ENCODE results near the gene FGF3. TPM values are rescaled to one million over a fixed set of nuclear protein-coding genes. Genes with fewer than 3 reads are reported as not detected.

The FGF3 gene
- polyA plus RNA-seq, 4 donors, result not detected

DNA sequence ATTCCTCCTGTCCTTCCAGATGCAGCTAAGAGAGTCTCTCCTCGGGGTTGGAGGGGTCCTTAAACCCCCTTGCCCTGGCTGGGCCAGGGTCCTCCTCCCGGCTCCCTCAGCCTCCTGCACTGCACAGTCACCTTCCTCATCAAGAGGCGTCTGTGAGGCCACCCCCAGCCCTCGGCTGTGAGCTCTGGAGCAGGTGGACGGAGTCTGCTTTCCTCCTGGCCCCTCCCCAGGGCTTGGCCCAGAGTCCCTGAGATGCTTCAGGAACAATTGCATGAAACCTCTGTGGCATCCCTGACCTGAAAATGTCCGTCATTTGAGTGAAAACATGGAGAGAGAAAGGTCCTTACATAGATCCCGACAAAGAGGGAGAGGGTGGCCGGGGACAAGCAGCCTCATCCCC lies 6.7 kb upstream of the FGF3 start:
- DNase-seq (ENCODE audit: low read depth in 4 of 4, low spot score in 2 of 4), result no peak

DNA sequence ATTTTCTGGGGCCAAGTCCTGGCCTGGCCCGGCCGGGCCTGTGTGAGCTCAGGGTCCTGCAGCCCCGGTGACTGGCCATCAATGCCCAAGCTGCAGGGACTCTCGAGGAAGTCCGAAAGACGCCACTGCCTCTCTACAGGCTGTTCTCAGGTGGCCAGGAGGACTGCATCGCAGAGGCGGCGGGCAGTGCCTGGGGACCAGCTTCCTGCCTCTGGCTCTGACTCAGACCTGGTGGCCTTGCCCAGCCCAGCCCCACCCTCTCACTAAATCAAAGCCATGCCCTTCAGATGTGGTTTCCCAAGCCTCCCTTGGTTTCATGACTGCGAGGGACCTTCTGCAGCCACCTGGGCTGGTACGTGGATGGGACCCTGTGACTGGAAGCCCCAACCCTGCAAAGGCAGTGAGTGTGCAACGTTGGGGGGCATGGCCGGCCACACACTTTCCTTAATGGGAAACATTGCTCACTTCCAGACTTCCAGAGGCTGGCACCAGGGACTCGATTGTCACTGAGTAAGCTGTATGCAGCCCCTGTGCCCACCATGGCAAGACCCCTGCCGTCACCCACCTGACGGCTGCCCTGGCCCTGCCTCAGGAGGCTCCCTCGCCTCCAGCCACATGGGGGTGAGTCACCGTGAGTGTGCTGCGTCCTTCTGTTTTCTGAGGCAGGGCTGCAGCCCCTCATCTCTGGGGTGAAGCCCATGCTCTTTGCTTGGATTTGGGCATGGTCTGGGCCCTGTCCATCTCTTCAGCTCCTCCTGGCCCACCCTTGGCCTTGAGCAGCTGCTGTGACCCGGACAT lies 6.0 kb upstream of the FGF3 start:
- DNase-seq (ENCODE audit: low read depth in 4 of 4, low spot score in 2 of 4), result no peak

DNA sequence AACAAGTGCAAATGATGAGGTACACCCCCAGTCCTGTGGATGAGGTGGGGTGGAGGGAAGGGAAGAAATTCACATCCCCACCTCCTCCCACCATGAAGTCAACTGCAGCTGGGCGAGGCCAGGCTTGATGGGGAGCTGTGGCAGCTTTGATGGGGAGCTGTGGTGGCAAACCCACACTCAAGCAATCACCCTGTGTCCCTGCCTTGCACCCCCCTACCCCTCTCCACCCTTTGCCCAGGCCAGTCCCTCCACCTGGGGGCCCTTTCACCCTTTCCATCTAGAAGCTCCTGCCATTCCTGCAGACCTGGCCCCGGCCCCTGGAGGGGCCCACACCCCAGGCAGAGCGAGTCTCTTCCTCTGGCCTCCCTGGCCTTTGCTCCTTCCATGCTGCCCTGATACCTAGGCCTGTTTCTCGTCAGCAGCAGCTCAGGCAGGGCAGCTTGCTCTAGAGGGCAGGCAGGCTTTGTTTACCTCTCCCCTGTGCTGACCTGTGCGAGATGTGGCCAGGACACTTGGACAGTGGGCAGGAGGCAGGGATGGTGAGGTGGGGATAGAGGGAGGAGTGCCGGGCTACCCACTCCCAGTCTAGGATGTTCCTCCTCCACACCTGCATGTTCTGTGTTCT lies 4.5 kb upstream of the FGF3 start:
- DNase-seq (ENCODE audit: low read depth in 4 of 4, low spot score in 2 of 4), result no peak

DNA sequence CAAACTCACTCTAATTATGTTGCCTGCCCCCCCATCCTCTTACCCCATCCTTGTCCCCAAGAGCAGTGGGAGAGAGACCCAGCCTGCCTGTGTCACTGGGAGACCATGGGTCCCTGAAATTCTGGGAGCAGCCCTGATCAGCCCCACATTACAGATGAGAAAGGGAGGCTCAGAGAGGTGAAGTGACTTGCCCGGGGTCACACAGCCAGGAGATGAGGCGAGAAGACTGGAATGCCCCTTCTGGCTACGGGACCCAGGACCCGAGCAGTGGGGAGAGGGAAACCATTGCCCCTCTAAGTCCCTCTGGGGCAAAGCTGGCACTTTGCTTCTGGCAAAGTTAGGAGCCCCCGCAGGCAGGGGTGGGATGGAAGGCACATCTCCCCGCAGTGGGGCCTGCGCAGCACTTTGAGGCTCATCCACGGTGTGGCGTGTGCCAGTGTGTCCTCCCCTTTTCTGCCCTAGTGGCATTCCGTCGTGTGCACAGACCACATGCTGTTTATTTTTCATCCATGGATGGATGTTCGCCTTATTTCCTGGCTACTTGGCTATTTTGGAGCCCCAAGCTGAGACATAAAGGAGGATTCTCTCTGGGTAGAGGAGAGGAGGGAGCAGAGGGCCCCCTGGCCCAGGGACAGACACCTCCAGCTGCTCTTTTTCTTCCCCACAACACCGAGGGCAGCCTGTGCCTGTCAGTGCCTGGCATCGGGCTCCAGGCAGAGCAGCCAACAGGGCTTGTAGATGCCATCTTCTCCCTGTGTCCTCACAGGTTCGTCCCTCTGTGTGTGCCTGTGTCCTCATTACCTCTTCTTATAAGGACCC lies 3.7 kb upstream of the FGF3 start:
- DNase-seq (ENCODE audit: low read depth in 4 of 4, low spot score in 2 of 4), result no peak

DNA sequence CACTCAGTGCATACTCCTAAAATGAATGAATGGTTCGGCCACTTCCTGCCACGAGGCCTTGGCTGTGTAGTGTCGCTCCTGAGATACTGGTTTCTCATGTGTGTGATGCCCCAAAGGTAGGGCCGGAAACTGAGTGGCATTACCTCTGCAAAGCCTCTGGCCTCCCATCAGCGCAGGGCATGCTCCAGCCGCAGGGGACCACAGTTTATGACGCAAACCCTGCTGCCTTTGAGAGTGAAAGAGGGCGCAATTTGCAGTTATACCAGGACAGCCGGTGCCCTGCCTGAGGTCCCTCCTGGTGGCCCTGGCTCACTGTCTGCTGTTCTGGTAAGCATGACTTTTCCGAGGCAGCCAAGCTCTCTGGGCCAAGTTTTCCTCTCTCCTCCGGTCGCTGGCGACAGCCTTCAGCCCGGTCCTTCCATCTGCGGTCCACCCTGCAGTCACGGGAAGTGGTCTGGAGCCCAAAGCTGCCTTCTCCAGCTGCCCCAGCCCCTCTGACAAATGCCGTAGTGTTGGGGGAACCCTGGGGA lies 2.4 kb upstream of the FGF3 start:
- no peak for DNase-seq (ENCODE audit: low read depth in 4 of 4, low spot score in 2 of 4)

- no peak for DNase-seq (ENCODE audit: low read depth in 4 of 4, low spot score in 2 of 4)
These were observed 1.2 kb upstream of the FGF3 start for GRCh38 chr11:69820441-69820840.

GRCh38 chr11:69819541-69820070 lies 390 bp upstream of the FGF3 start:
- no peak for DNase-seq (ENCODE audit: low read depth in 4 of 4, low spot score in 2 of 4)

- DNase-seq (ENCODE audit: low read depth in 4 of 4, low spot score in 2 of 4), result no peak
These were observed 999 bp downstream of the FGF3 start for GRCh38 chr11:69818231-69818602.

GRCh38 chr11:69817265-69818230 lies 1.7 kb downstream of the FGF3 start:
- no peak for DNase-seq (ENCODE audit: low read depth in 4 of 4, low spot score in 2 of 4)

GRCh38 chr11:69816671-69817070 lies 2.5 kb downstream of the FGF3 start:
- DNase-seq (ENCODE audit: low read depth in 4 of 4, low spot score in 2 of 4), result no peak

DNA sequence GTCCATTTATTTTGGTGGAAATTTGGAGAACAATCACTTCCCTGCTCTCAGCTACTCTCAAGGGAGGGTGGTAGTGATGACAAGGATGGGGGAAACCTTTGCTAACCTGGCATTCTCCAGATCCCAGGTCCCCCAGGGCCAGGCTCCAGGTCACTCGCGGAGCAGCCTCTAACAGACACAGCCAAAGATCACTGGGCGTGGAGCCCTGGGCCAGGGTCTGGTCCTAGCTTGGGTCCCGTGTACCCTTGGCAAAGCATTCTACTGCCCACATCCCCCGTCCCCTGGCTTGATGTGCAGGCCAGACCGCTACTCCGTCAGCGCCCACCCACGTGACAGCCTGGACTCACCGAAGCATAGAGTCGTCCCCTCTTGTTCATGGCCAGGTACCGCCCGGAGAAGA lies 3.2 kb downstream of the FGF3 start:
- no peak for DNase-seq (ENCODE audit: low read depth in 4 of 4, low spot score in 2 of 4)

DNA sequence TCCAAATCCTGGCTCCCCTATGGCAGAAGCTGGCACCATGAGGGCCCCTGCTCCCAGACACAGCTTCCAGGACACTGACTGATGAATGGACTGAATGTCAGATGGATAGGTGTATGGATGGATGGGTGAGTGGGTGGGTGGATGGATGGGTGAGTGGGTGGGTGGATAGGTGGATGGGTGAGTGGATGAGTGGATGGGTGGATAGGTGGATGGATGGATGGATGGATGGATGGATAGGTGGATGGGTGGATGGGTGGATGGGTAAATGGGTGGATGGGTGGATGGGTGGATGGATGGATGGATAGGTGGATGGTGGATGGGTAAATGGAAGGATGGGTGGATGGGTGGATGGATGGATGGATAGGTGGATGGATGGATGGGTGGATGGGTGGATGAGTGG lies 4.3 kb downstream of the FGF3 start:
- no peak for DNase-seq (ENCODE audit: low read depth in 4 of 4, low spot score in 2 of 4)

DNA sequence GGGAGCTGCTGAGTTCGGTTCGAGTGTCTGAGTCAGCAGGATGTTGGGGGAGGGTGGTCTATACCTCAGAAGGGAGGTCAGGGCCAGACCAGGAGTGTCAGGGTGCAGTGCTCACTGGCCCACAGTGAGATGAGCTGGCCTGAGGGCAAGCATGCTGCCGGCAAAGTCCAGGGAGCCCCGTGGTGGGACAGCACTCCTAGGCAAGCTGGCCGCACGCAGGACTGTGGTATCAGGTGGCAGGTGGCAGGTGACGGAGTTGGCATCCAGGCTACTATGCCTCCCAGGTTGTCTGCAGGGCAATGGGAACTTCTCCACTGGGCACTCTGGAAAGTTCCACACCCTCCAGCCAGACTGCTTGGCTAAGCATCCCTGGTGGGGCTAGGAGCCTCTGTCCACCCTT lies 4.8 kb downstream of the FGF3 start:
- no peak for DNase-seq (ENCODE audit: low read depth in 4 of 4, low spot score in 2 of 4)

DNA sequence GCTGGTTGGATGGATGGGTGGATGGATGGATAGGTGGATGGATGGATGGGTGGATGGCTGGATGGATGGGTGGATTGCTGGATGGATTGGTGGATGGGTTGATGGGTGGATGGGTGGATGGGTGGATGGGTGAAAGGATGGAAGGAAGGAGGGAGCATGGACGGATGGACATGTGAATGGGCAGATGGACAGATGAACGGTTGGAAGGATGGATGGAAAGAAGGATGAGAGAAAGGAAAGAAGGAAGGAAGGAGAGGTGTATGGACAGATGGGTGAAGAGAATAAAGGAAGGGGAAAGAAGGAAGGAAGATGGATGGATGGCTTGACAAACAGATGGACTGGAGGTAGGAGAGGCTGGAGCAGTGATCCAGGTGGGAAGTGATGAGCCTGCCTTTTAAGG lies 5.4 kb downstream of the FGF3 start:
- no peak for DNase-seq (ENCODE audit: low read depth in 4 of 4, low spot score in 2 of 4)

DNA sequence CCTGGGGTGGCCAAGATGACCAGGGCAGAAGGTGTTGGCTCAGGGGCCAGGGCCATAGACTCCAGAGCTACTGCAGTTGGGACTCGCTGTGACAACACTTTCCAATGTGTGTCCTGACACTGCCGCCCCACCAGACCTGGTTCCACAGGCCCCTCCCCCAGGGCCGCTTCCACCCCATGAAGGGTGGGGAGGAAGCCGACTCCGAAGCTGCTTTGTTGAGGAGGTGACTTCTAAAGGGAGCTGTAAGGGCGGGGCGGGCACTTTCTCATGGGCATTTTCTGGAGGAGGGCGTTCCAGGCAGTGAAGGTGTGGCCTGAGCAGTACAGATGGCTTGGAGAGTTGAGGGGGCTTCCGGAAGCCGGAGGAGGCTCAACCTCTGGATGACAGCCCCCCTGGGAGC lies 6.3 kb downstream of the FGF3 start:
- no peak for DNase-seq (ENCODE audit: low read depth in 4 of 4, low spot score in 2 of 4)

GRCh38 chr11:69812256-69812655 lies 7.0 kb downstream of the FGF3 start:
- no peak for DNase-seq (ENCODE audit: low read depth in 4 of 4, low spot score in 2 of 4)

GRCh38 chr11:69811431-69811830 lies 7.8 kb downstream of the FGF3 start:
- no peak for DNase-seq (ENCODE audit: low read depth in 4 of 4, low spot score in 2 of 4)

- no peak for DNase-seq (ENCODE audit: low read depth in 4 of 4, low spot score in 2 of 4)
These were observed 8.7 kb downstream of the FGF3 start for GRCh38 chr11:69810289-69811118.

DNA sequence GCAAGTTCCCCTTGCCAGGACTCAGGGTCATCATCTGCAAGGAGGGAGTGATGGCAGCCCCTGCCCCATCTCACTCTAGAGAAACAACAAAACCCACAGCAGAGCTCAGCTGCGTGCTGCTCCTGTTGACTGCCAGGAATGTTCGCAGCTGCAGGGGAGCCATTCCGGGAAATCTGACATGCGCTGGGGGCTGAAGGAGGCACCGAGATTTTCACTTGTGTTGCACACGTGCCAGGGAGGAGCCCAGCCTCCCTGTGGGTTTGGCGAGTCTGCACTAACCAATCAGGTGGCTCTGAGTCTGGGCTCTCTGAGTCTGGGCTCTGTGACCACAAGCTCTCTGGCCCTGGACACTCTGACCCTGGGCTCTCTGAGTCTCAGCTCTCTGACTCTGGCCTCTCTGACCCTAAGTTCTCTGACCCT lies 10.5 kb downstream of the FGF3 start:
- no peak for DNase-seq (ENCODE audit: low read depth in 4 of 4, low spot score in 2 of 4)

Measured in left renal cortex interstitium (tissue), 4 donors.